Glomerular visceral epithelial cell (primary cell): ENCODE measurements around the gene DPP3.
"Not testable (repeated sequence)": the region's sequence is repeated elsewhere in the genome, so short reads cannot be mapped to it uniquely, and the experiment has no call there.

ENCODE experiments used
- DNase-seq: peaks from one replicate; pipeline ENCODE4 v3.0.0-alpha.2; 2016; ENCODE audit errors: extremely low spot score

DPP3 gene

GRCh38 chr11:66464116-66464515 is 16.1 kb upstream of the DPP3 start:
- not testable (repeated sequence) for DNase-seq

- DNase-seq: no peak
Observed at GRCh38 chr11:66464916-66465315, 15.3 kb upstream of the DPP3 start.

- DNase-seq: no peak
Observed at GRCh38 chr11:66465373-66466224, 14.6 kb upstream of the DPP3 start.

- DNase-seq: peak; percentile 90
Observed at GRCh38 chr11:66466225-66467033, 13.8 kb upstream of the DPP3 start, which contains the start of gene PELI3. PELI3 (plus strand) TSS chr11:66466905; CDS start chr11:66468129, 1,224 bp downstream.

- DNase-seq: peak; percentile 41
Observed at GRCh38 chr11:66467034-66467659, 13.1 kb upstream of the DPP3 start.

GRCh38 chr11:66467756-66468155 is 12.5 kb upstream of the DPP3 start:
- no peak for DNase-seq

- no peak for DNase-seq
Observed at GRCh38 chr11:66468691-66469090, 11.5 kb upstream of the DPP3 start.

GRCh38 chr11:66469441-66469840 is 10.8 kb upstream of the DPP3 start:
- no peak for DNase-seq

GRCh38 chr11:66470015-66470414 is 10.2 kb upstream of the DPP3 start:
- no peak for DNase-seq

- DNase-seq: no peak
Observed at GRCh38 chr11:66471142-66471541, 9.1 kb upstream of the DPP3 start.

GRCh38 chr11:66472054-66472453 is 8.2 kb upstream of the DPP3 start:
- no peak for DNase-seq

- DNase-seq: no peak
Observed at GRCh38 chr11:66473167-66473566, 7.1 kb upstream of the DPP3 start.

- no peak for DNase-seq
Observed at GRCh38 chr11:66473608-66474515, 6.4 kb upstream of the DPP3 start.

GRCh38 chr11:66475349-66476172 is 4.7 kb upstream of the DPP3 start:
- no peak for DNase-seq

- DNase-seq: no peak
Observed at GRCh38 chr11:66476173-66476840, 3.9 kb upstream of the DPP3 start.

- no peak for DNase-seq
Observed at GRCh38 chr11:66476841-66477251, 3.4 kb upstream of the DPP3 start.

GRCh38 chr11:66477263-66478201 is 2.7 kb upstream of the DPP3 start:
- no peak for DNase-seq

GRCh38 chr11:66478729-66479393 is 1.4 kb upstream of the DPP3 start:
- peak; percentile 11 for DNase-seq
